ENCODE data around the gene RABEP1.

- TF ChIP-seq CTCF (IDR thresholded peaks at IDR 0.05) (no peak), JUND (IDR thresholded peaks at IDR 0.05) (no peak), POLR2AphosphoS5 (IDR thresholded peaks at IDR 0.05; ENCODE audit: low read depth, low read length) (no peak), MXI1 (IDR thresholded peaks at IDR 0.05; ENCODE audit: low read depth, low read length) (no peak), EZH2phosphoT487 (IDR thresholded peaks at IDR 0.05; ENCODE audit: borderline replicate concordance, low read depth) (no peak), RFX5 (IDR thresholded peaks at IDR 0.05; ENCODE audit: low read length) (no peak), USF2 (IDR thresholded peaks at IDR 0.05; ENCODE audit: borderline replicate concordance, low read depth, low read length) (no peak), RAD21 (IDR thresholded peaks at IDR 0.05; ENCODE audit: low read length) (no peak), FOXJ3 (CRISPR knock-in tag; IDR thresholded peaks at IDR 0.05) (no peak)
Measured at GRCh38 chr17:5234645-5235576, 47.2 kb upstream of the RABEP1 start, which contains the start of gene SCIMP.
